CD4-positive, alpha-beta T cell (primary cell): ENCODE data around the gene GBGT1. TPM values are rescaled to one million over a fixed set of nuclear protein-coding genes. Genes with fewer than 3 reads are reported as not detected.

Experiments used
- ATAC-seq: fragments of 200-7000 bp; cut with Tn5 transposase; one replicate; pipeline ENCODE4 v1.10.0; 2022; ENCODE audit warnings: mild to moderate bottlenecking; ENCODE audit not compliant: poor library complexity
- CTCF ChIA-PET: fragments of 350-600 bp; sonication (Branson Sonifier 250); formaldehyde crosslinking; loops from one replicate; lab custom pipeline; 2021; ENCODE audit warnings: antibody characterized with exemption, inconsistent platforms; lab: Charles Lee
- POLR2A ChIA-PET: fragments of 350-600 bp; sonication (Branson Sonifier 250); formaldehyde crosslinking; loops from one replicate; lab custom pipeline; 2021; ENCODE audit warnings: antibody characterized with exemption, inconsistent platforms; lab: Charles Lee
- DNase-seq, 14 experiments: peaks; one replicate each; pipeline ENCODE4 v3.0.0-alpha.2; 2013 to 2020; ENCODE audit warnings: mixed read lengths in 2 of 14
- H3K27ac ChIP-seq, 2 donors: one replicate each; pipeline versions ENCODE4 v1.5.1 to v1.7.0; 2013; ENCODE audit warnings: low read length in 2 of 2, low read depth in 1 of 2, mild to moderate bottlenecking in 1 of 2
- H3K27me3 ChIP-seq, 2 experiments: 1 replicate in 1 of 2; 2 replicates in 1 of 2; pipeline versions ENCODE4 v1.6.1 to v1.7.0; 2013; ENCODE audit warnings: low read length in 2 of 2, control low read depth in 1 of 2, mild to moderate bottlenecking in 1 of 2, moderate library complexity in 1 of 2; ENCODE audit not compliant: insufficient read depth in 2 of 2, control insufficient read depth in 1 of 2
- H3K36me3 ChIP-seq: one replicate; pipeline ENCODE4 v1.6.1; 2013; ENCODE audit warnings: low read length, control low read depth; ENCODE audit not compliant: insufficient read depth
- H3K4me1 ChIP-seq: one replicate; pipeline ENCODE4 v1.6.1; 2013; ENCODE audit warnings: low read length, control low read depth; ENCODE audit not compliant: insufficient read depth
- H3K4me3 ChIP-seq: one replicate; pipeline ENCODE4 v1.5.1; 2013; ENCODE audit warnings: mild to moderate bottlenecking, low read length, moderate library complexity
- H3K9me3 ChIP-seq, 2 experiments: 1 replicate in 1 of 2; 2 replicates in 1 of 2; pipeline versions ENCODE4 v1.6.1 to v1.7.0; 2013; ENCODE audit warnings: low read length in 2 of 2, mild to moderate bottlenecking in 2 of 2, control low read depth in 1 of 2, moderate library complexity in 1 of 2; ENCODE audit not compliant: control insufficient read depth in 1 of 2, insufficient read depth in 1 of 2
- H3K27ac Mint-ChIP-seq: one replicate; pipeline ENCODE4 v1.8.0; 2020; ENCODE audit warnings: mixed read lengths
- H3K27me3 Mint-ChIP-seq: one replicate; pipeline ENCODE4 v1.8.0; 2021; ENCODE audit warnings: mixed read lengths
- H3K36me3 Mint-ChIP-seq: one replicate; pipeline ENCODE4 v1.8.0; 2021; ENCODE audit warnings: low read depth, mixed read lengths
- H3K4me1 Mint-ChIP-seq: one replicate; pipeline ENCODE4 v1.8.0; 2021; ENCODE audit warnings: low read depth, mixed read lengths
- H3K4me3 Mint-ChIP-seq: one replicate; pipeline ENCODE4 v1.8.0; 2020; ENCODE audit warnings: mild to moderate bottlenecking, mixed read lengths
- H3K9me3 Mint-ChIP-seq: one replicate; pipeline ENCODE4 v1.8.0; 2020; ENCODE audit warnings: mixed read lengths
- CTCF ChIP-seq: fragments of 200-600 bp; IDR thresholded peaks from one replicate; pipeline ENCODE4 v1.8.0; 2022; ENCODE audit warnings: antibody characterized with exemption, mild to moderate bottlenecking
- intact Hi-C, 2 experiments: fragments of 100-400 bp; cut with DNase I in 1 of 2; cut with micrococcal nuclease in 1 of 2; formaldehyde crosslinking; loops; one replicate each; pipeline versions ENCODE4 v1.15.1 to v1.9.0; 2023 to 2025; cut with DNase I, micrococcal nuclease
- total RNA-seq, 174 experiments: library from RNA in 2 of 174; stranded (reverse) in 2 of 174; gene quantifications; one replicate each; pipeline ENCODE4 v1.2.3 and lab custom pipeline; 2021 to 2026

The GBGT1 gene
- total RNA-seq, 2 experiments from 2014 or later, result 1.3 to 1.8 TPM

GRCh38 chr9:133204335-133204992, 40.8 kb upstream of the GBGT1 start:
- H3K9me3 Mint-ChIP-seq, result no peaks in the 10 kb centered on the region
- peaks cover 5% of the 10 kb centered on the region for H3K27me3 Mint-ChIP-seq
- Histone ChIP-seq H3K36me3 (no peaks in the 10 kb centered on the region), H3K4me3 (no peak overlapping the region), H3K27ac (no peak overlapping the region), H3K4me1 (peaks cover 2% of the 10 kb centered on the region), H3K27me3 (peaks cover 4 to 5% of the 10 kb centered on the region in 2 experiments), H3K9me3 (peaks cover 0 to 8% of the 10 kb centered on the region in 2 experiments)
- no peaks in the 10 kb centered on the region for H3K36me3 Mint-ChIP-seq
- no peak for ATAC-seq
- DNase-seq, result no peak
- no peak overlapping the region for H3K27ac Mint-ChIP-seq
- ChIA-PET CTCF (no interaction called here), POLR2A (no interaction called here)
- no peak overlapping the region for H3K4me3 Mint-ChIP-seq
- peaks cover 5% of the 10 kb centered on the region for H3K4me1 Mint-ChIP-seq
- no peak for TF ChIP-seq CTCF
- intact Hi-C loops, result no loop called here

DNA sequence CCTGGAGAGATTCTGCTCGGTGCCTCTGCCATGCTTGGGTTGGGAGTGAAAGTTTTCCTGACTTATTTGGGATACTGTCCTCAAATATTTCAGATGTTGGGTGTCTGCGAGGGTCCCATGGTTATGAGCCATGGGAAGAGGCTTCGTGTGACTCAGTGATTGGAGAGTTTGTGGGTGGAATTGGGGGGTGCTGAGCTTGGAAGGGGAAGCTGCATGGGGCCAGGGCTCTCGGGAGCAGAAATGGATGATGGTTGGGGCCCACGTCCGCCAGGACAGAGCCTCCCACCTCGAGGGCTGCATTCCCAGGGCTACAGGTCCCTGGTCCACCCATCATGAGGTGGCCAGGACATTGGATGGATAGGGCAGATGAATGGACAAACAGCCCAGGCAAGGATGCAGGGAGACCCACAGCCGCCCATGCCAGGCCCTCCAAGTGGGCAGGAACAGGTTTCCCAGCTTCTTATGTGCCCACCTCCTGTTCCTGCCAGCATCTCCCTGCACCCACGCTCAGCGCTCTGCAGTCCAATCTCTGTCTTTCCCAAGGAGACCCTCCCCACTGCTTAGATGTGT, 39.9 kb upstream of the GBGT1 start:
- no peaks in the 10 kb centered on the region for H3K9me3 Mint-ChIP-seq
- no peaks in the 10 kb centered on the region for H3K36me3 Mint-ChIP-seq
- H3K4me3 Mint-ChIP-seq, result no peak overlapping the region
- no peak for TF ChIP-seq CTCF
- Histone ChIP-seq H3K36me3 (no peaks in the 10 kb centered on the region), H3K4me1 (peaks cover 2% of the 10 kb centered on the region), H3K27me3 (peaks cover 4 to 5% of the 10 kb centered on the region in 2 experiments), H3K9me3 (peaks cover 0 to 9% of the 10 kb centered on the region in 2 experiments), H3K27ac (no peak overlapping the region), H3K4me3 (no peak overlapping the region)
- ATAC-seq (no peak), DNase-seq (no peak)
- H3K27ac Mint-ChIP-seq, result no peak overlapping the region
- peaks cover 5% of the 10 kb centered on the region for H3K4me1 Mint-ChIP-seq
- ChIA-PET CTCF (no interaction called here), POLR2A (no interaction called here)
- intact Hi-C loops, result no loop called here
- H3K27me3 Mint-ChIP-seq, result peaks cover 5% of the 10 kb centered on the region

DNA sequence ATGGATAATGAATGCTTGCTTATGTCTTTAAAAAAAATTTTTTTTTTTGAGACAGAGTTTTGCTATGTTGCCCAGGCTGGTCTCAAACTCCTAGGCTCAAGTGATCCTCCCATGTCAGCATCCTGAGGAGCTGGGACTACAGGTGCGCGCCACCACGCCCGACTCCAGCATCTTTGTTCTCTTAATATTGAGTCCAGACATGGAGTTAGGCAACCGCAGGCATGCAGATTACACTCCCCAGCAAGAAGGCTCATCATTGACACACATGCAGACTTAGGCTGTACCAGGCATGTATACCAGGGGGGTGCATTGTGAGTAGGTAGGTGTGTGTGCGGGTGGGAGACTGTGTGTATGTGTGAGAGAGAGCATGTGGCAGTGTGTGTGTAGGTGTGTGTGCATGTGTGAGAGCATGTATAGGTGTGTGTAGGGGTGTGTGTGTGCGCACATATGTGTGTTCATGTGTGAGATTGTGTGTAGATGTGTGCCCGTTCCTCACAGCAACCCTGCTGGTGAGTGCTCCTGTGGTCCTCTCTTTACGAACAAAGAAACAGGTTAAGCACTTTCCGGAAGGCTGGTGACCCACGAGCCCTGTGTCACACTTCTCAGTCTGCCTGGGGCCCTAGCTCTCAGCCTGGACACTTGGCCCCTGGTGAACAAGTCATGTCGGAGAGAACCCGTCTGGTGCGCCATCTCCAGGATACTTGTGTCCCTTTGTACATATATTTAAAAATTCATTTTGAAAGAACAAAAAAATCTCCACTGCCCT, 39.2 kb upstream of the GBGT1 start:
- Histone ChIP-seq H3K9me3 (peaks cover 0 to 9% of the 10 kb centered on the region in 2 experiments), H3K27ac (no peak overlapping the region), H3K36me3 (no peaks in the 10 kb centered on the region), H3K27me3 (peaks cover 4 to 5% of the 10 kb centered on the region in 2 experiments), H3K4me1 (peaks cover 2% of the 10 kb centered on the region), H3K4me3 (no peak overlapping the region)
- intact Hi-C loops, result no loop called here
- Mint-ChIP-seq H3K27me3 (peaks cover 5% of the 10 kb centered on the region), H3K4me1 (peaks cover 7% of the 10 kb centered on the region), H3K36me3 (no peaks in the 10 kb centered on the region), H3K9me3 (no peaks in the 10 kb centered on the region), H3K4me3 (no peak overlapping the region), H3K27ac (no peak overlapping the region)
- POLR2A ChIA-PET, result no interaction called here
- ATAC-seq (no peak), DNase-seq (no peak)
- no peak for TF ChIP-seq CTCF
- CTCF ChIA-PET, result no interaction called here
